Activated CD4-positive, alpha-beta T cell treated with anti-CD3 and anti-CD28 coated beads, Interleukin-2, Interleukin-4, amounts not matched to agents 100 ng/mL and 50 ng/mL, durations not matched to agents 16 hours and 8 hours (primary cell): ENCODE measurements around the gene PIK3AP1.
"Not testable (repeated sequence)": the region's sequence is repeated elsewhere in the genome, so short reads cannot be mapped to it uniquely, and the experiment has no call there.

Source experiments
- DNase-seq: peaks from one replicate; pipeline ENCODE4 v3.0.0-alpha.2; 2020; ENCODE audit warnings: low spot score

PIK3AP1 gene

GRCh38 chr10:96577069-96577468 is 143.2 kb downstream of the PIK3AP1 start:
- DNase-seq: no peak

DNA sequence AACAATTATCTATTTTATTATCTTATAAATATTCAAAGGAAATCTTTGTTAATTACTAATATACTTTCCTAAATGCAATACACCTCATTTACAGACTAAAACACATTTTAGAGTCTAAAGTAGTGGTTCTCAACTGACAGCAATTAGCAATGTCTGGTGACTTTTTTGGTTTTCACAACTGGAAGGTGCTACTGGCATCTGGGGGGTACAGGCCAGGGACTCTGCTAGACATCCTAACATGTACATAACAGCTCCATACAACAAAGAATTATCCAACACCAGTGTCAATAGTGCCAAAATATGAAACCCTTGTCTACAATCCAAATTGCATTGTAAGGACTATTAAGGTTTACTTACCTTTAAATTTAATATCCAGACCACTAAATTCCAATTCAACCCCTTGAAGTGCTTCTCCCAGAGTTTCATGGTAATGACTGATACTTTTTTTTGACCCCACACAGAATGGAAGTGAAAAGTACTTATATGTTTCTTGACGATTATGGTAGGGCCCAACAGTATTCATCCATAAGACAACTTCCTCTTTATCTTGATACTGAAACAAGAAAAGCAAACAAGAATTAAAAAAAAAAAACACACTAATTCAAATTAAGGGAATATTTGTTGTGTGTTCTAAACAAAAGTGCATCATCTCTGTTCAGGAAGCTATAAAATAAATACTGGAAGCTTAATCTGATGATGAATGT is 143.9 kb downstream of the PIK3AP1 start:
- DNase-seq: no peak

DNA sequence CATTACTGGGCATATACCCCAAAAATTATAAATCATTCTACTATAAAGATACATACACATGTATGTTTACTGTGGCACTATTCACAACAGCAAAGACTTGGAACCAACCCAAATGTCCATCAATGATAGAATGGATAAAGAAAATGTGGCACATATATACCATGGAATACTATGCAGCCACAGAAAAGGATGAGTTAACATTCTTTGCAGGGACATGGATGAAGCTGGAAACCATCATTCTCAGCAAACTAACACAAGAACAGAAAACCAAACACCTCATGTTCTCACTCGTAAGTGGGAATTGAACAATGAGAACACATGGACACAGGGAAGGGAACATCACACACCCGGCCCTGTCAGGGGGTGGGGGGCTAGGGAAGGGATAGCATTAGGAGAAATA is 145.8 kb downstream of the PIK3AP1 start:
- DNase-seq: not testable (repeated sequence)

DNA sequence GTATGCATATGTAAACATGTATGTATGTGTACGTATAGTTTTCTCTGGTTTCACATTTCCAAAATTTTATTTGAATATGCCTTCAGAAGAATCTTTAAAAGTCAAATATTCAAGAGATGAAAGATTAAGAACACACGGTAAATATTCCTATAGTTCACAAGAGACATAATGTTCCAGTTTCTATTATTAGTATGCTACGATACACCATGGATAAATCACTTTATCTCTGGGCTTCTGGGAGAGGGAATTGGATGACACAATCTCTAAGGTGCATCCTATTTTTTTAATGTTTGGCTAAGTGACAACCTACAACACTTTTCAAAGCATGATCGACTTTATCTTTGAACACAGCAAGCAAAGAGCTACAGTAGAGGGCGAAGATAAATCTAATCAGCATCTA is 147.3 kb downstream of the PIK3AP1 start:
- no peak for DNase-seq

DNA sequence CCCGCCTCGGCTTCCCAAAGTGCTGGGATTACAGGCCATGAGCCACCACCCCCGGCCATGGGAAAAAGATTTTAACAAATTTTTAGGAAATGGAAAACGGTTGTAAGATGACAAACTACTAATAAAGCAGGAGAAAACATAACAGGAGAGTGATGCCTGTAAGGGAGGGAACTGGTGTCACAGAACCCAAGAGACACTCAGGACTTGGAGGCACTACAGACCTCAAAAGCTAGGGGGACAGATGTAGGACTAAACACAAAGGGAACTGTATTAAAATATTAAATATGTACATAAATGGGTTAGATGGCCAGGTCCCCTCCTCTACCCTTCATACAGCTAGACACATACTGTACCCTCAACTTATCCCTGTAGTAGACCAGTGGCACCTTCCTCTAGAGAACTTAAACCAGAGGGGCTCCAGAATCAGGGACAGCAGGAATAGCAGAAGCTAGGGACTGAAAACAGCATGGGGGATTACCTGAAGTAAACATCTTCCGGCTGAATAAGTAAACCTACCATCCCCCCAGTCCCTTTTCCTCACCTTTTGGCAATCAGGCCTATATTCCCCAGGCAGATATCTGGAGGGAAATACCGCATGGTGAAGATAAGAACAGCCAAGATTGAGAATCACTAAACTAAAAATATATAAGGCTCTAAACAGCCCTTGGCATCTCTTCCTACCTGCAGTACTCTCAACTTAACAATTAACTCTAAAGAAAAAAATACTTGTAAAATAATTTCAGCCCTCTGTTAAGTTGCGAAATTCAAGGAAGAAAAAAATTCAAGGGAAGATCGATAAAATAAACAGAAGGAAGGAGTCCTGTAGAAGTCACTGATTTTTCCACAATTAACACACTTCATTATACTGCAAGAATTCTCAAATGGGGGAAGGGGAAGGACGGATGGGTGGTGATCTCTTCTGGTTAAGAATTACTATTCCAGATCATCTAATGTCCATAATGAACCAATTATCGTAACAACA is 149.0 kb downstream of the PIK3AP1 start:
- DNase-seq: no peak

GRCh38 chr10:96570511-96570910 is 149.8 kb downstream of the PIK3AP1 start:
- DNase-seq: no peak

DNA sequence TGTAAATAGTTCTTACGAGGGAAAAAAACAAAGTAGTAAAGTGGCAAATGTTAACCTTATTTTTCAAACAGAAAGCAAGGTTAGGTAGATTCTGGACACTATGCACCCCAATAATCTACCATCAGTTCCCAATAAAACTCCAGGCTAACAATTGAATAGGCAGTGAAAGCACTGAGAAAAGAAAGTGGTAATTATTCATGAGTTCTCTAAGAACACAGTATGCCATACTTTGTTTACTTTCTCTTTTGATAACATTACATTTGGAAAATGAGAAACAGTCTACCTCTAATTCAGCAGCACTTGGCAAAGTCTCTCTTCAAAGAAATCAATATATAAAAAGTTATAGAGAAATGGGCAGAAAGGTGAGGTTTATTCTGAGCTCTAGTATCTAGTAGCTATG is 151.9 kb downstream of the PIK3AP1 start:
- no peak for DNase-seq

- peak; percentile 31 for DNase-seq
Measured at GRCh38 chr10:96565774-96566173, 154.5 kb downstream of the PIK3AP1 start.

GRCh38 chr10:96560966-96561887 is 159.1 kb downstream of the PIK3AP1 start:
- no peak for DNase-seq

- DNase-seq: no peak
Measured at GRCh38 chr10:96560489-96560888, 159.8 kb downstream of the PIK3AP1 start.

GRCh38 chr10:96556003-96556402 is 164.3 kb downstream of the PIK3AP1 start:
- no peak for DNase-seq

GRCh38 chr10:96555330-96555729 is 165.0 kb downstream of the PIK3AP1 start:
- no peak for DNase-seq

- no peak for DNase-seq
Measured at GRCh38 chr10:96548589-96548988, 171.7 kb downstream of the PIK3AP1 start.

DNA sequence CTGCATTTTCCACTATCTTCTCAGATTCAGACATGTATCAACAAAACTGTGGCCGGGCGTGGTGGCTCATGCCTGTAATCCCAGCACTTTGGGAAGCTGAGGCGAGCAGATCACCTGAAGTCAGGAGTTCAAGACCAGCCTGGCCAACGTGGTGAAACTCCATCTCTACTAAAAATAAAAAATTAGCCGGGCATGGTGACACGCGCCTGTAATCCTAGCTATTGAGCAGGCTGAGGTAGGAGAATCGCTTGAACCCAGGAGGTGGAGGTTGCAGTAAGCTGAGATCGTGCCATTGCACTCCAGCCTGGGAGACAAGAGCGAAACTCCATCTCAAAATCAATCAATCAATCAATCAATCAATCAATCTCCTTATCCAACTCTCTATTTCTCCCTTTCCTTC is 174.8 kb downstream of the PIK3AP1 start:
- DNase-seq: not testable (repeated sequence)
